CD4-positive, alpha-beta T cell treated with Interleukin-6 for 4 hours (primary cell): ENCODE results near the gene MRPL10.
A peak's percentile ranks its signal among the peaks of the same experiment; 100 is the strongest.

ENCODE experiments used
- DNase-seq: peaks from one replicate; pipeline ENCODE4 v3.0.0-alpha.2; 2020; ENCODE audit warnings: mixed read lengths

The MRPL10 gene

GRCh38 chr17:47839071-47839470, 7.7 kb upstream of the MRPL10 start:
- no peak for DNase-seq

DNA sequence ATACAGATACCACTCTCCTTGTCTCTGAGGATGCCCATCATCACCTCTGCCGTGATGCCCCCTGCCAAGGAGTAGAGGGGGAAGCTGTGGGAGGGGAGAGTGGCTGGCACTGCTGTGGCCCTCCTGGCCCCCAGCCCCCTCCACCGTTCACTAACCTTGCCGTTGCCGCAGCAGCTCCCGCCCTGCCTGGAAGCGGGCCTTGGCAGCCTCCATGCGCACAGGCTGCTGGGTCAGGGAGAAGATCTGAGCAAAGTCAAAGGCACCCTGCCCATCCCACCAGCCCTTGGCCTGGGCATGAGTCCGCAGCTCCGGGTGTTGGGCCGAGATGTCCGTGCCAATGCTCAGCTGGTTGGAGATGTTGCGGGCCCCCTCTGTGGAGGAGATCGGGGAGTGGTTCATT, 7.3 kb upstream of the MRPL10 start:
- no peak for DNase-seq

GRCh38 chr17:47837401-47838039, 6.2 kb upstream of the MRPL10 start:
- DNase-seq: no peak

DNA sequence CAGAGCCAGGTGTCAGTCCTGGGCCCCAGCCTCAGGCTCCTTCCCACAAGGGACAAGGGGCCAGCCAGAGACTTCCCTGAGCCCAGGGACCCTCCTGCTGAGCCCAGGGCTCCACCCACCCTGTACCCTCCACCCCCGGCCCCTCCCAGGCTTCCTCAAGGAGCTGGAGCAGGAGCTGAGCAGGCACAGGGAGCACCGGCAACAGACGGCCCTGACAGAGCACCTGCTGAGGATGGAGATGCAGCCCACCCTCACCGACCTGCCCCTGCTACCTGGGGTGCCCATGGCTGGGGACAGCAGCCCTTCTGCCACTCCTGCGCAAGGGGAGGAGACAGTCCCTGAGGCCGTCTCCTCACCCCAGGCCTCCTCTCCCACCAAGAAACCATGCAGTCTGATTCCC, 5.3 kb upstream of the MRPL10 start:
- no peak for DNase-seq

- no peak for DNase-seq
These were observed 3.4 kb upstream of the MRPL10 start for GRCh38 chr17:47834756-47835155.

GRCh38 chr17:47831934-47832327, 590 bp upstream of the MRPL10 start:
- no peak for DNase-seq

DNA sequence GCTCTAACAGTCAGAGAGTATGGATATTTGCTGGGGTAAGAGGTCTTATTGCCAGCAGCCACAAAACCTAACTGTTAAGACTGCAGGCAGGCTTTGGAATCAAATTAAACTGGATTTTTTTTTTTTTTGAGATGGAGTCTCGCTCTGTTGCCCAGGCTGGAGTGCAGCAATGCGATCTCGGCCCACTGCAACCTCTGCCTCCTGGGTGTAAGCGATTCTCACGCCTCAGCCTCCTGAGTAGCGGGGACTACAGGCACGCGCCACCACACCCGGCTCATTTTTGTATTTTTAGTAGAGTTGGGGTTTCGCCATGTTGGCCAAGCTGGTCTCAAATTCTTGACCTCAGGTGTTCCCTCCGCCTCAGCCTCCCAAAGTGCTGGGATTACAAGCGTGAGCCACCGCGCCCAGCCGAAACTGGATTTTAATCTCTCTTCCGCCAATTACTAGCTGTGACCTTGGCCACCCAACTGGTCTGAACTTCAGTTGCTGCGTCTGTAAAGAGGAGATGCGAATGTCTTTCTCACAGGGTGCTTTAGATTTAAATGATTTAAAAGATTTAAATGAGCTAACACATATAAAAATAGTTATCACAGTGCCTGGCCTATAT, 842 bp downstream of the MRPL10 start:
- DNase-seq: no peak

GRCh38 chr17:47829870-47830269, 1.5 kb downstream of the MRPL10 start:
- peak; percentile 49 for DNase-seq

DNA sequence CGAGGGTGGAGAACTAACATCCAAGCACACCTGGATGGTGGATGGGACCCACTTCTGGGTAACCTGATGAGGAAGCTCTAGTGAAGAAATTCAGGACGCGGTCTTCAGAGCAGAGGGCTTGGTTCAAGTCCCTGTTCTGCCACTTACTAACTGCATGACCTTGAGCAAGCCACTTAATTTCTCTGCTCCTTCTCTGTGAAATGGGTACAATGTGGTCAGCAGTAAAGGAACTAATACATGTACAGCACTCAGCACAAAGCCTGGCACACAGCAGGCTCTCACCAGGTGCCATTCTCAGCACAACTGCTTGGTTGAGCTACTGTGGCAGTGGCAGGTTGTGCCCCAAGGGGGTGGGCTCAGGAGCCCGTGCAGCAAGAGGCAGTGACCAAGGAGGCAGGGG, 7.8 kb downstream of the MRPL10 start:
- DNase-seq: no peak

DNA sequence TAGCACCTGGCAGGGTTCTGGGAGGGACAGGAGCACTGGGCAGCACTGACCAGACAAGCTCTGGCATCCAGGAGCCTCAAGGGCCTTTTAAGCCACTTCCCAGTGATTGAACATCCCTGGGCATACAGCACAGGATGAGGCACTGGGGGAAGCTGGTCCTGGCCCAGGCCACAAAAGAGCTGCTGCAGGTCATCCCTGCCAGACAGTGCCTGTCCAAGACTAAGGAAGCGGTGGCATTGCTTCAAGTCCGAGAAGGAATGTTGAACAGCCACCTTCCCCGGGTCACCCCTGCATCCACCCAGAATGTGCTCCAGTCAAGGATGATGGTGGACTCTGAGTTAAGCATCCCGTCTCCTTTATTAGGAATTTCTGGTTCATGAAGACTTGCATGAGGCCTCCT, 8.6 kb downstream of the MRPL10 start:
- no peak for DNase-seq

GRCh38 chr17:47821424-47822391, 9.6 kb downstream of the MRPL10 start, which contains the start of gene OSBPL7:
OSBPL7 (minus strand) TSS chr17:47821794; CDS start chr17:47820278, 1,516 bp downstream.
- peak; percentile 89 for DNase-seq

GRCh38 chr17:47821031-47821423, 10.3 kb downstream of the MRPL10 start:
- DNase-seq: no peak

- DNase-seq: no peak
These were observed 11.1 kb downstream of the MRPL10 start for GRCh38 chr17:47820033-47820789.

- no peak for DNase-seq
These were observed 11.9 kb downstream of the MRPL10 start for GRCh38 chr17:47819475-47819874.

DNA sequence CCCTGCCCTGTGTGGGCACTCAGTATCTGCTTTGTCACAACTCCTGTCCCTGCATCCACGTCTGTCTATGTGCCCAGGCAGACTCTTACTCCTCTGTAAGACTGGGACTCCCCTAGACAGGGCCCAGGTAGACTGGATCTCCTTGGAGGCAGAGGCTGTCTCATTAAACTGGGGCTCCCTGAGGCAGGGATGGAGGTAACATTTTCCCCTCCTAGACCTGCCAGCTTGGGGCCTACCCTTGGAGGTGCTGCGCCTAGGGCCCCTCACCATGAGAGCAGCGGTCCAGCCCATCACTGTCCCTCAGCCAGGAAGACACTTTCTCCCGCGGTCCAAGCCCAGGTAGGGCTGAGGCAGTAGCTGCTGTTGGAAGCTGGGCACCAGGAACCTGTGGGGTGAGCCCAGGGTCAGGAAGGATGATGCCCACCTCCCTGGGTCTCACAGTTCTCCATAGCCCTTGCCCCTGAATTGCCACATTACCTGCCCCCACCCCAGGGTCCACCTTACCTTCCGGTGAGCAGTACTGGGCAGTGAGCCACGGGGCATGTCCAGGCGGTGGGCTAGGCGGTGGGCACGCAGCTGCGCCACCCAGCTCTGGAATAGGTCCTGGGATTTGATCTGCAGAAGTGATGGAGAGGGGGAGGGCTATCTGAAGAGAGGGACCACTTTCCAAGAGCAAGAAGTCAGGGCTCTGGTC, 13.2 kb downstream of the MRPL10 start:
- no peak for DNase-seq

DNA sequence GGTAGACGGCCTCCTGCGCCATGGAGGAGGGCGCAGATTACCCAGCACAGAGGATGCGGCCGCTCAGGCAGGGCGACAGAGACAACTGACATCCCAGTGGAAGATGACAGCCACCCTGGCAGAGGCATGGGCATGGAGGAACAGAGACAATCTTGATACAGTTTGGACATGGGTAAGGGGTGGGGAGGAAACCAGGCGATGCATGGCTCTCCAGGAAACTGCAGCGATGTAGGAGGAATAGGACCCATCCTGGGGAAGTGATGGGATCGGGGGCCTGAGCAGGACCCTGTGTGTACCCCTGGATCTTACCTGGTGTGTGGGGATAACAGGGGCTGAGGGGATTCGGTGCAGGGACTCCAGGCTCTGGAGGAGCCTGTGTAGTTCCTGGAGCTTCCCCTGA, 14.4 kb downstream of the MRPL10 start:
- no peak for DNase-seq

DNA sequence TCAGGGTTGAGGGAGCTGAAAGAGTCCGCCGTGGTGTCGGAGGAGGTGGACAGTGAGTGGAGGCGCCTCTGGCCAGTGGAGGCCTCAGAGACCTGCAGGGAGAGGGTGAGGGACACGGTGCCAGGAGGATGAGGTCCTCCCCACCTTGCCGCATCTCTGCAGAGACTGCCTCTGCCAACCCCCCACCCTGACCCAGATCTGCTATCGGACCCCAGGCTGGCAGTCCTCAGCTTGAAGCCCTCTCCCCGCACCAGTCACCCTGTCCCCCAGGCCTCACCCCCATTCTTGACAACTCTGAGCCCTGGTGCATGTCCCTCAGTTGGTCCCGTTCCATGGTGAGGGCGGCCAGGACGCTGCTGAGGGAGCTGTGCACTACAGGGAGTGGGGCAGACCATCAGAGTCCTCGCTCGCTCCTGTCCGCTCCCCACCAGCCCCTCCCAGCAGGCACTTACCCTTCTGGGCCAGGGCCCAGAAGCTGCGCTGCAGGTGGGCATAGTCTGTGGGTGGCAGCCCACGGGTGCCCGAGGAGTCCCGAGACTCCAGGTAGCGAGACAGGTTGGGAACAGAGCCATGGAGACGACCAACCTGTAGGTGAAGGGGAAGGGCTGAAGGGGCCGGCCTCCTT, 15.1 kb downstream of the MRPL10 start:
- DNase-seq: no peak

- DNase-seq: no peak
These were observed 16.0 kb downstream of the MRPL10 start for GRCh38 chr17:47815106-47815918.

DNA sequence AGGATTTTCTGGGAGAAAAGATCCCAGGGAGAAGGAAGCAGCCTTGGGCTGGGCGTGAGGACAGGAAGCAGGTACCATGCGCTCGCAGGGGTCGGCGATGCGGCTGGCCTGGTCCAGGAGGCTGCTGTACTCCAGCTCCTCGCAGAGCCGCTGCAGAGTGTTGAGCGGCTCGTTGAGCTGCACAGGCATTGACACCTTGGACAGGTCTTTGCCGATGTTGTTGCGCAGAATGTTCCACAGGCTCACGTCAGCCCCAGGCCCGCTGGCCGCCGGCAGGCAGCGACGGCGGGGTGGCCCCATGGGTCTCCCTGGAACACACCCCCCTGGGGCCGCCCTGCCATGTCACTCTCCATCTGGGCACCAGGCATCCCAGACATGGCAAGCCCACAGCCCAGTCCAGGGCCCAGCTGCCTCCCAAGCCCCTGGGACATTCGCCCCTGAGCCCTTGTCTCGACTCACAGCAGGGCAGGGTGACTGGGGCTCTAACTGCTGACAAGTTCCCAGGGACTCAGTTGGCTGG, 17.8 kb downstream of the MRPL10 start:
- no peak for DNase-seq

DNA sequence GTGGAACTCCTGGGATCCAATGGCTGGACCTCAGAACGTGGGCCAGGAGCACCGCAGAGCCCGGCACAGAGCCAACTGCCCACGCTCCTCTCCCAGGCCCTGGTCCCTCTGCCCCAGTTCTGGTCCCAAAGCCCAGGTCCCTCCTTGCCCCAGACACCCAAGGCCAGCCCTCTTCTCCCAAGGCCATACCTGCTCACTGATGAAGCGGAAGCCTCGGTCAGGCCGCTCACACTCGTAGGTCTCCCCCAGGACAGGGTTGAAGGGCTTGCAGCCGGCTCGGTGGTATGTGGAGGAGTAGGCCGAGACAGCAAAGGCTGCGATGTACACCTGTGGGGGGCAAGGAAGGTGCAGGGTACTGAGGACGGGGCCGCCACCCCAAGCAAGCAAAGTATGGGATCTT, 18.3 kb downstream of the MRPL10 start:
- DNase-seq: no peak
